Loucy (cell line): ENCODE data around the gene GRN.

Source experiments
- H2AFZ ChIP-seq: fragments of 200-600 bp; sonication (generic); 2 replicates; pipeline ENCODE4 v1.6.0; 2016; ENCODE audit warnings: antibody characterized with exemption, mild to moderate bottlenecking, low read length, moderate library complexity
- H3F3A ChIP-seq: fragments of 200-600 bp; 2 replicates; pipeline ENCODE4 v1.6.0; 2016; ENCODE audit warnings: antibody characterized with exemption, low read depth, mild to moderate bottlenecking
- H3K27me3 ChIP-seq: fragments of 200-600 bp; sonication (generic); 2 replicates; pipeline ENCODE4 v1.6.1; 2014; ENCODE audit warnings: low read length, mild to moderate bottlenecking; ENCODE audit not compliant: insufficient read depth, poor library complexity, severe bottlenecking
- H3K36me3 ChIP-seq: fragments of 200-600 bp; sonication (generic); 2 replicates; pipeline ENCODE4 v1.6.1; 2016; ENCODE audit warnings: low read length; ENCODE audit not compliant: insufficient read depth
- H3K4me1 ChIP-seq: fragments of 200-600 bp; sonication (generic); 2 replicates; pipeline ENCODE4 v1.5.1; 2014; ENCODE audit warnings: low read length, mild to moderate bottlenecking; ENCODE audit not compliant: insufficient read depth, poor library complexity, severe bottlenecking
- H3K4me2 ChIP-seq: fragments of 200-600 bp; sonication (generic); 2 replicates; pipeline ENCODE4 v1.6.0; 2014; ENCODE audit warnings: antibody characterized with exemption, low read length, low read depth, mild to moderate bottlenecking; ENCODE audit not compliant: poor library complexity, severe bottlenecking
- H3K4me3 ChIP-seq: fragments of 200-600 bp; sonication (generic); 2 replicates; pipeline ENCODE4 v1.5.1; 2014; ENCODE audit warnings: low read length, mild to moderate bottlenecking, mixed read lengths; ENCODE audit not compliant: poor library complexity, severe bottlenecking
- H3K79me2 ChIP-seq: fragments of 200-600 bp; sonication (generic); 2 replicates; pipeline ENCODE4 v1.6.1; 2014; ENCODE audit warnings: low read length; ENCODE audit not compliant: insufficient read depth
- H3K9ac ChIP-seq: fragments of 200-600 bp; sonication (generic); 2 replicates; pipeline ENCODE4 v1.6.0; 2014; ENCODE audit warnings: mild to moderate bottlenecking, low read depth, low read length, moderate library complexity; ENCODE audit not compliant: poor library complexity, severe bottlenecking
- H3K9me2 ChIP-seq: fragments of 200-600 bp; sonication (generic); replicated peaks from 2 replicates; pipeline ENCODE4 v1.6.1; 2016; ENCODE audit warnings: low read depth, low read length, mixed read lengths
- H3K9me3 ChIP-seq: fragments of 200-600 bp; sonication (generic); 2 replicates; pipeline ENCODE4 v1.6.1; 2014; ENCODE audit warnings: mild to moderate bottlenecking, antibody characterized with exemption, low read length, low read depth; ENCODE audit not compliant: insufficient read depth
- H4K20me1 ChIP-seq: fragments of 200-600 bp; sonication (generic); 2 replicates; pipeline ENCODE4 v1.6.0; 2014; ENCODE audit warnings: antibody characterized with exemption, low read length, mild to moderate bottlenecking; ENCODE audit not compliant: insufficient read depth, poor library complexity, severe bottlenecking
- CTCF ChIP-seq: fragments of 200-600 bp; sonication (generic); conservative IDR thresholded peaks from 2 replicates; pipeline ENCODE4 v1.5.1; 2014; ENCODE audit warnings: mild to moderate bottlenecking, antibody characterized with exemption, low read length
- EZH2phosphoT487 ChIP-seq: fragments of 200-600 bp; IDR thresholded peaks from 2 replicates; pipeline ENCODE4 v1.6.1; 2018; ENCODE audit warnings: antibody characterized with exemption, mild to moderate bottlenecking, moderate library complexity, borderline replicate concordance

Gene GRN

GRCh38 chr17:44397479-44398440 lies 52.7 kb downstream of the GRN start:
- H3K36me3 ChIP-seq, result peaks cover 47% of the 10 kb centered on the region; the same call in 1 of the 2 replicates
- H3K9me3 ChIP-seq, result no peaks in the 10 kb centered on the region

GRCh38 chr17:44398692-44399691 lies 53.9 kb downstream of the GRN start:
- peaks cover 51% of the 10 kb centered on the region; the same call in 1 of the 2 replicates for H3K36me3 ChIP-seq
- H3K4me2 ChIP-seq, result no peak overlapping the region
- no peak overlapping the region for H3K4me3 ChIP-seq
- no peaks in the 10 kb centered on the region for H3K4me1 ChIP-seq
- H3K9me3 ChIP-seq, result no peaks in the 10 kb centered on the region
- H3K9ac ChIP-seq, result no peak overlapping the region
- no peak overlapping the region for H2AFZ ChIP-seq
- no peaks in the 10 kb centered on the region for H4K20me1 ChIP-seq
- H3K9me2 ChIP-seq, result no peaks in the 10 kb centered on the region
- H3F3A ChIP-seq, result no peaks in the 10 kb centered on the region
- TF ChIP-seq CTCF (no peak), EZH2phosphoT487 (no peak)
- no peaks in the 10 kb centered on the region for H3K27me3 ChIP-seq
- H3K79me2 ChIP-seq, result no peaks in the 10 kb centered on the region

More at GRCh38 chr17:44397479-44398440, 52.7 kb downstream of the GRN start:
- H3K4me1 ChIP-seq, result peaks cover 6% of the 10 kb centered on the region
- H3K9me2 ChIP-seq, result no peaks in the 10 kb centered on the region
- TF ChIP-seq CTCF, result no peak
- no peak for TF ChIP-seq EZH2phosphoT487
- no peaks in the 10 kb centered on the region for H3K79me2 ChIP-seq
- no peak overlapping the region for H3K4me2 ChIP-seq
- no peak overlapping the region for H2AFZ ChIP-seq
- H3F3A ChIP-seq, result no peaks in the 10 kb centered on the region
- H3K27me3 ChIP-seq, result no peaks in the 10 kb centered on the region
- H4K20me1 ChIP-seq, result no peaks in the 10 kb centered on the region
- no peak overlapping the region for H3K9ac ChIP-seq
- no peak overlapping the region for H3K4me3 ChIP-seq

- Histone ChIP-seq H3F3A (no peaks in the 10 kb centered on the region), H3K9ac (no peak overlapping the region), H4K20me1 (no peaks in the 10 kb centered on the region), H3K4me1 (no peaks in the 10 kb centered on the region), H3K27me3 (no peaks in the 10 kb centered on the region), H3K4me3 (no peak overlapping the region), H2AFZ (no peak overlapping the region), H3K4me2 (no peak overlapping the region), H3K9me2 (no peaks in the 10 kb centered on the region), H3K79me2 (no peaks in the 10 kb centered on the region), H3K9me3 (no peaks in the 10 kb centered on the region), H3K36me3 (peaks cover 51% of the 10 kb centered on the region; the same call in 1 of the 2 replicates)
- peak; percentile 68 for TF ChIP-seq CTCF
- no peak for TF ChIP-seq EZH2phosphoT487
Measured at GRCh38 chr17:44400226-44400847, 55.2 kb downstream of the GRN start.
